Measurements from ENCODE around the gene RPS16. TPM values are rescaled to one million over a fixed set of nuclear protein-coding genes. Genes with fewer than 3 reads are reported as not detected.
A peak's percentile ranks its signal among the peaks of the same experiment; 100 is the strongest.

The RPS16 gene
- total and polyA plus RNA-seq, 9 of the 15 experiments (the other 6 are each of a cell fraction or from before 2014, with no cell fraction given) = 82.6 to 3,671 (median 2,204) TPM

- TF ChIP-seq HES1 (IDR thresholded peaks at IDR 0.05; ENCODE audit: low read depth) (no peak; the same call in 1 of the 2 replicates), MEF2A (IDR thresholded peaks at IDR 0.05; ENCODE audit: control insufficient read depth, low read depth, low read length) (0 out of 2 replicates have a peak, but pooled peaks have one; percentile 17), ZNF609 (CRISPR knock-in tag; IDR thresholded peaks at IDR 0.05; ENCODE audit: borderline replicate concordance) (no peak), PATZ1 (CRISPR knock-in tag; IDR thresholded peaks at IDR 0.05; ENCODE audit: borderline replicate concordance) (no peak), GATAD2A (IDR thresholded peaks at IDR 0.05) (peak; percentile 99), OTX1 (CRISPR knock-in tag; IDR thresholded peaks at IDR 0.05) (peak; percentile 71; the same call in 1 of the 2 replicates), ARID4B (CRISPR knock-in tag; IDR thresholded peaks at IDR 0.05) (peak; percentile 64), RBM17 (IDR thresholded peaks at IDR 0.05; ENCODE audit: borderline replicate concordance, low read depth, low read length) (no peak), ZNF668 (CRISPR knock-in tag; IDR thresholded peaks at IDR 0.05) (no peak), GTF2A2 (tag; IDR thresholded peaks at IDR 0.05) (no peak), XRCC5 (IDR thresholded peaks at IDR 0.05; ENCODE audit: low read depth, low read length) (peak; percentile 87), ATF3 (IDR thresholded peaks at IDR 0.05) (peak; percentile 95), ATF3 (CRISPR knock-in tag; conservative IDR thresholded peaks at IDR 0.05) (peak; percentile 96), FOXJ2 (tag; IDR thresholded peaks at IDR 0.05) (no peak)
Observed at GRCh38 chr19:39412100-39412866, 23.5 kb downstream of the RPS16 start, which contains the start of gene PLEKHG2 (continued).

Measured in K562 (cell line).